HL-60/S4 treated with phorbol 12-myristate 13-acetate at 8.2 ng/mL for 4 days and 3 days (cell line): ENCODE data around the gene COL16A1.

Experiments used
- in situ Hi-C: fragments of 300-500 bp; cut with MboI; formaldehyde crosslinking; loops from 2 replicates; pipeline ENCODE4 v1.15.0; 2022; ENCODE audit warnings: low sequenced_read_pairs

Gene COL16A1

DNA sequence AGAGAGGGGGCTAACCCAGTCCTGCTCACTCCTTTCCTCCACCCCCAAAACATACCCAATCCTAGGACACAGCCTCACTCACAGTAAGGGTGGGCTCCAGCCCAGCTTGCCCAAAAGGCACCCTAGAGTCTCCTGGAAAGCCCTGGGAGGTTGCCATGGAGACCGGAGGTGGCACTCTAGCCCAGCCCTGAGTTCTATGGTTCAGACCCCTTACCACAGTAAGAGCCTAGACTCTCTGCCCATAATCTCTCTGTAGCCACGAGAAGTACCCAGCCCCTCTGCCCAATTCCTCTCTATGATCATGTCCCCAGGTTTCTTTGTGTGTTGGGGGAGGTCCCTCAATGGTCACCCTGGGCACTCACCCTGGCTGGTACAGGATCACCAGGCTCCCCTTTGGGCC is 14.4 kb downstream of the COL16A1 start:
- in situ Hi-C loops, result no loop called here

DNA sequence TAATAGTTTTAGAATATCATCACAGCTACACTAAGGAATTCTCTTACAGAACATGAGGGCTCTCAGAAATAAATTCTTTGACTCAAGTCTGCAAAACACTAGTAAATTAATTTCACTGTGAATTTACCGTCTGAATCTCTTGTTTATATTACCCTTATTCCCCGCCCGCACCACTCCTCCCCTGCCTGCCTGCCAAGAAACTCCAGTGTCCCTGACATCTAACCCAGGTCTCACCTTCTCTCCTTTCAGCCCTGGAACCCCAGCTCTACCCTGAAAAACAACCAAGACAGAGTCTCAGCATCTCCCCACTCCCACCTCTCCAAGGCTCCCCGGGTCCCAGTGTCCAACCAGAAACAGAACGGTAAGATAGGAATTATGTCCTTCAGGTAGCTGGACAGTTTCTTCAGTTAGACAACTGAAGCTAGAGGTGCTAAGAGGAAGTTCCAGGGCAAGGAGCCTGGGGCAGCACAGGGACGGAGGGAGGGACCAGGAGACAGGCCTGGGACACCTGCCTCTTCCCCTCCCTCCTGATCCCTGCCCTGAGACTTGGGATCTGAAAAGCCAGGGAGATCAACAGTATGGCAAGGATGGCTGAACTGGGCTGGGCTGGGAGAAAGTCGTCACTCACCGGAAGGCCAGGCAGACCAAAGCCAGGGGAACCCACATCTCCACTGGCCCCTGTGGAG is 15.4 kb downstream of the COL16A1 start:
- in situ Hi-C loops, result no loop called here

DNA sequence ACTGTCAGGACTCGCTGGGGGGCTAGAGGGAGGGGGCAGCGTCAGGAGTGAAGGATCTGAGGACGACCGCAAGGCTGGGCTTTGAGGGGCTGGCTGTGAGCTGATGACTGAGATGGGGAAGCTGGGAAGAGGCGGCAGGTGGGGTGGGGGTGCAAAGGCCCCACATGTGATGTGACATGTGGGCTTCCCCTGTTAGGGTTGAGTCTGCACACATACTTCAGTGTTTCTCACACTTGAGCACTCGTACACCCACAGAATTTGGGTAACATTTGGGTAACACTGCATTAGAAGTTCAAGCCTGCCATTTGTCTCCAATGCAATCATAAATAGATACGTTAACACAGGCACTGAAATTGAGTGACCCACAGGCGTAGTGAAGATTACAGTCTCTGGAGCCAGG is 16.2 kb downstream of the COL16A1 start:
- in situ Hi-C loops, result no loop called here

DNA sequence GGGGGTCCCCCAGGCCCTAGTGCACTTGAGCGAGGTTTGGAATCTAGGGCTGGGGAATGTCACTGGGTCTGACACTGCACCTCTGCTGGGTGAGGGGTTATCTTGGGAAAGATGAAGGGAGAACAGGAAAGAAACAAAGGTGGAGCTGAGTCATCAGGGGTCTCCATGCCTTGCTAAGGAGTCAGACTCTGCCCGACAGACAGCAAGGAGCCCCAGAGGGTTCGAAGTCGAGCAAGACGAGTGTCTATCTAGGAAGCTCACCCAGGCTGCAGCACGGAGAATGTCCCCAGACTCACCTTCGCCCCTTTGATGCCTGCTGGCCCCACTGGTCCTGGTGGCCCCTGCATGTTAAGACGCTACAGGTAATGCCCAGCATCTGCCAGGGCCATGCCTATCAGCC is 18.0 kb downstream of the COL16A1 start:
- in situ Hi-C loops, result no loop called here

DNA sequence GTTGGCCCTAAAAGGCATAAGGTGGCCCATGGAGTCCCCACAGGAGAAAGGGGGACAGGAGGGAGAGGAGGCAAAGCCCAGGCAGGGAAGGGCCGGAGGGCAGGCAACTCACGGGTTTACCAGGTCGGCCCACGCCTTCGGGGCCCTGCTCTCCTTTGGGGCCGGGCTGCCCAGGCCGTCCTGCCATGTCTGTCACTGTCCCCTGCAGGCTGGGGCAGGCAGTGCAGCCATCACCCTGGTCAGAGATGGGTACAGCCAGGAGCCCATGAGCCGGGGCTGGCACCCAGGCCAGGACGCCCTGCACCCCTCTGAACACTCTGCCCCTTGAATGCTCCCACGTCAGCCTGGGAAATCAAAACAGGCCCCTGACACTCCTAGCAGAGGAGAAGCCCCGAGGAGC is 19.8 kb downstream of the COL16A1 start:
- in situ Hi-C loops, result no loop called here

DNA sequence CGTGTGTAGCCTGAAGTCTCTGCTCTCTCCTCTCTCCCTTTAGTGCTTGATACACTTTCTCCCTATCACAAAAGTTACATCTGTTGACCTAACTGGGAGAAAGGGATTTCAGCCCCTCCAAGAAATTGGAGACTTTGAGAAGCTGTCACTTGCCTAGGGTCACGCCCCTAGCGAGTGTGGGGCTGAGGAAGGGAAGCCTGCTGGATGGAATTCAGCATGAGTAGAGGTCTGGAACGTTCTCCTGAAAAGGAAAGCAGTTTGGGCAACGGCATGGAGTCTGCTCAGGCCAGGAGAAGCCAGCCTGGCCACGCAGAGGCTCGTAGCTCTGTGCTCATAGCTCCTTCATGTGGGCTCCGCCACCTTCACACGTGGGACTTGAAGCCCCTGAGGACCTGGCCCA is 22.4 kb downstream of the COL16A1 start:
- in situ Hi-C loops, result no loop called here

DNA sequence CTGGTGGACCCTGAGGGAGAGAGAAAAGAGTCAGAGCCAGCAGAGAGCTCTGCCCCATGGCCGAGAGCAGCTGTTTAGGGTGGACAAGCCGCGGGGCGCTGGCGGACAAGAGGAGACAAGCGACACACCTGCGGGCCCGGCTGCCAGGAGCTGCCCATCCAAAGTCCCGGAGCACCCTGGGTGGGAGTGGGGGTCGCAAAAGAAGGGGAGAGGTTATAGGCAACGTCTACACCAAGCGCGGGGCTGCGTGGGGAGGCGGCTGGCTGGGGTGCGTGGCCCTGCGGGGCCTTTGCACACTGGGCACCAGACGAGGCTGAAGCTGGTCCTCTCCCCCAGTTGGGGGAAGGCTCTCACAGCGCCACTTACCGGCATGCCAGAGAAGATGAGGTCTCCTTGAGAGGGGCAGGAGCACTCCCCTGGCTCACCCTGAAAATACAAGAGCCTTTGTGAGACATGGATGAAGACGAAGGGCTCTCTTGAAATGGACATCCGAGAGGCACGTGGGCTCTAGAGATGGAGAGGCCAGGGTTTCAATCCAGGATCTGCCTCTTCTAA is 24.1 kb downstream of the COL16A1 start:
- in situ Hi-C loops, result no loop called here

DNA sequence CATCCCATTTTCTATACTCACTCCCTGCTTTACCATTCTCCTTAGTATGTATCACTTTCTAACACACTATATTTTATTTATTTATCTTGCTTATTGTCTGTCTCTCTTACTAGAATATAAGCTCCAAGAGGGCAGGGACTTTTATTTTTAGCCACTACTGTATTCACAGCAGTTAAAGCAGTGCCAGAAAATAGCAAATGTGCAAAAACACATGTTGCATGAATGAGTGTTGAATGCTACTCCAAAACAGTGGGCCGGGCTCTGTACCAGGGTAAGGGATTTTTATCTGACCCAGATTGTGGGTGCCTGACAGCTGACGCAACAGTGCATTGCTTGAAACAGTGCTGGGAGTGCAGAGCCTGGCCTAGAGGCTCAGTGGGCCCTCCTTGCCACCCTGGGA is 24.7 kb downstream of the COL16A1 start:
- in situ Hi-C loops, result no loop called here

DNA sequence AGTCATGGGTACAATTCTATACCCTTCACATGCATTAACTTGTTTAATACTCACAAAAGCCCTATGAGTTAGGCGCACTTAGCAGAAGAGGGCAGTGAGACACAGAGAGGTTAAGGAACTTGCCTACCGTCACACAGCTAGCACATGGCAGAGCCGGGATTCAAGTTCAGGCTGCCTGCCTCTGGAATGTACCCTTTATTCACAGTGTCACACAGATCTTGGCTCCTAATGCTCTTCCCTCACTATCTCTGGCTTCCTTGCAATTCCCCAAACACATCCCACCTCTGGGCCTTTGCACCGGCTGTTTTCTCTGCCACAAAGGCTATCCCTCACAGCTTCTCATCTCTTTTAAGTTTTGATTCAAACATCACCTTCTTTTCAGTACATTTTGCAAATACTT is 25.1 kb downstream of the COL16A1 start:
- in situ Hi-C loops, result no loop called here

DNA sequence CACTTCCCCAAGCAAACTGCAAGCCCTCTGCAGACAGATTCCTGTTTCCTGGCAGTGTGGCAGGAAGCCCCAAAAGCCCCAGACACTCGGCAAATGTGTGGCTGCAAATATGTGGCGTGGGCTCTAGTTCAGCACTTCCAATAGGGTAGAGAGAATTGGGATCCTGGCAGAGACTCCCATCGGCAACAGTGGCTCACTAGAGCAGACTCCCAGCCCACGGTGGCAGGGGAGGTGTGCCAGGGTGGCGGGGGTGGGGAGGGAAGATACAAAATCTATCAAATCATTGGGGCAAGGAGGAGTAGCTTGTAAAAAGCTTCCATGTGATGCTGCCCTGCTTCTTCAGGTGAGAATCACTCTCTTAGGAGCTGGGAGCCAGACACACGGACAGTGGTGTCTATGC is 25.9 kb downstream of the COL16A1 start:
- in situ Hi-C loops, result no loop called here

DNA sequence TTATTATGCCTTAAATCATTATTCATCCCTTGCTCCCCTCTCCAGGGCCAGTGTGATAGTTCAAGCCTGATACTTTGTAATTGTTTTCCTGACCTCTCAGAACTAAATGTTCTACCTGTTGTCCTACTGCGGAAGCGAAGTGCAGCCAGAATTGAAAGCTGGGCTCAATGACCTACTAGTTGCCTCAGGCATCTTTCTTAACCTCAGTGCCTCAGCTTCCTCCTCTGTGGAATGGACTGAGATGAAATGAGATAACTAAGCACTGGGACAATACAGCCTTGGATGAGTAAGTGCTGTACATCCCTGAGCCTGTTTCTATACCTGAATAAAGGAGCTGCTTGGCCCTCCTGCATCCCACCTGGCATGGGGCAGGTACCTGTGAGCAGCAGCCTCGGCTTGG is 26.4 kb downstream of the COL16A1 start:
- in situ Hi-C loops, result no loop called here

DNA sequence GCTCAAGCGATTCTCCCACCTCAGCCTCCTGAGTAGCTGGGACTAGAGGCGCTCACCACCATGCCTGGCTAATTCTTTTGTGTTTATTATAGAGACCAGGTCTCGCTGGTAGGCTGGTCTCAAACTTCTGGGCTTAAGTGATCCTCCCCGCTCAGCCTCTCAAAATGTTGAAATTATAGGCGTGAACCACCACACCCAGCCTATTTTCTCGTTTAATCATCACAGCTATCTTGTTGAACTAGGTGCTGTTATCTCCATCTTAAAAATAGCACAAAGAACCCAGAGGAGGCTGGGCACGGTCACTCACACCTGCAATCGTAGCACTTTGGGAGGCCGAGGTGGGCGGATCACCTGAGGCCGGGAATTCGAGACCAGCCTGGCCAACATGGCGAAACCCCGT is 28.1 kb downstream of the COL16A1 start:
- in situ Hi-C loops, result no loop called here

DNA sequence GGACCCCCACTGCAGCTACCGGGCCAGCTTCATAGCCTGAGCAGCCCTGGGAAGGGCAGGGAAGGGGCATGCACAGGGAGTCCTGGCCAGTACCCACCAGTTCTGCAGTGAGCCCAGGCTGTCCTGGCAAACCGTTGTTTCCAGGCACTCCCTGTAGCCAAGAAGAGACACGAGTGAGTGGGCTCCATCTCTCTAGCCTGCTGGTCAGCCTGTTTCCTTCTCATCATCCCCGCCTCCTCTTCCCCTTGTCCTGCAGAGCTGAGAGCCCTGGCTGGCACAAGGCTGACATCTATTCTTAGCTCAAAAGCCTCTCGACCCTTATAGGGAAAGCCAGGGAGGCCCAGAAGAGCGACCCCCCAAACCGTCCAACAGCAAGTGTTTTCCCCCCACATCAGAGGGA is 28.7 kb downstream of the COL16A1 start:
- in situ Hi-C loops, result no loop called here

DNA sequence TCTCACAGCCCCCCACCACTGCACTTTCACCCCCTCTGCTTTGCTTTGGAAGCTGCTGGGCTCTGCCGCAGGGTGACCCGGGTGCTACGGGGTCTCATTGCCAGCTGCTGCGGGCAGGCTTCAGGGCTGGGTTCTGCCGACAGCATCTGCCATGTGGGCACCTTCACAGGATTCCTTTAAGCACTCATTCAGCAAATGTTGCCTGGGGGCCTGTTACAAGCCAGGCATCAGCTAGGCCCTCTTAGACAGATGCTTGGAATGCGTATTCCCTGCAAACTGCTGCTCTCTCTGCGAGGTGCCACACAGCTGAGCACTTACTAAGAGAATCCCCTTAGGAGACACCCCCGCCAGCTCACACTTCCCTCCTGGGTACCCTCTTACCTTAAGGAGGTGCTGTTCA is 29.2 kb downstream of the COL16A1 start:
- in situ Hi-C loops, result loop anchor here (25.0 kb wide), 1 partner anchor 288 kb away; no protein-coding TSS in a partner anchor

DNA sequence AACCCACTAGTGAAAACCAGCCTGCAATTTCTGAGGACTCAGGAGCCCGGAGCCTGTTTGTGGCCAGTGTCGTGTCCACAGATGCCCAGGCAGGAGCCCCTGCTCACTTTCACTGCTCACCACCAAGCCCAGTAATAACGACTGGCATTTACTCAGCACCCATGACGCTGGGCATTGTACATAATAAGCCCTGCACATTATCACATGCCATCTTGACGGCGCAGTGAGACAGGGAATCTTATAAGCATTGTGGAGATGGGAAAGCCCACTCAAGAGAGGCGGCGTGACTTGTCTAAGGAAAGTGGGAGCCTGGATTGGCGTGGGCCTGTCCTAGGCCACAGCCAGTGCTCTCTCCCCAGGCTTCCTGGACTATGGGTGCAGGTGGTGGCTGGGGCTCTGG is 30.4 kb downstream of the COL16A1 start:
- in situ Hi-C loops, result loop anchor here (25.0 kb wide), 1 partner anchor 289 kb away; no protein-coding TSS in a partner anchor

DNA sequence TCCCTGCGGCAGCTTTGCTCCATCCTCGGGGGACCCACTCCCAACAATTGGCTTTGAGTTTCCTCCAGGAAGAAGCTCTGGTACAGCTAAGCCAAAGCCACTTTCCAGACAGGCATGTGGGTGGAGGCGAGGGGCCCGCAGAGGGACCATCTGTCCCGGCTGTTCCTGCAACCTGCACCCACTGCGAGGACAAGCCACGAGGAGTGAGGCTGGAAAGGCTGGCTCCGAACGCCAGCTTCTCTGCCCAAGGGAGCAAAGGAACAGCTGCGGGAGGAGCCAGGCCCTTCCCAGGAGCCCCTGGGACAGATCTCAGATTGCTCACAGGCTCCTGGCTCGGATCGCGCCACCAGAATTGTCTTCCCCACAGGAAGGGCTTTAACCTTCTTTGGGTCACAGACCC is 30.8 kb downstream of the COL16A1 start:
- in situ Hi-C loops, result loop anchor here (25.0 kb wide), 1 partner anchor 289 kb away; no protein-coding TSS in a partner anchor

DNA sequence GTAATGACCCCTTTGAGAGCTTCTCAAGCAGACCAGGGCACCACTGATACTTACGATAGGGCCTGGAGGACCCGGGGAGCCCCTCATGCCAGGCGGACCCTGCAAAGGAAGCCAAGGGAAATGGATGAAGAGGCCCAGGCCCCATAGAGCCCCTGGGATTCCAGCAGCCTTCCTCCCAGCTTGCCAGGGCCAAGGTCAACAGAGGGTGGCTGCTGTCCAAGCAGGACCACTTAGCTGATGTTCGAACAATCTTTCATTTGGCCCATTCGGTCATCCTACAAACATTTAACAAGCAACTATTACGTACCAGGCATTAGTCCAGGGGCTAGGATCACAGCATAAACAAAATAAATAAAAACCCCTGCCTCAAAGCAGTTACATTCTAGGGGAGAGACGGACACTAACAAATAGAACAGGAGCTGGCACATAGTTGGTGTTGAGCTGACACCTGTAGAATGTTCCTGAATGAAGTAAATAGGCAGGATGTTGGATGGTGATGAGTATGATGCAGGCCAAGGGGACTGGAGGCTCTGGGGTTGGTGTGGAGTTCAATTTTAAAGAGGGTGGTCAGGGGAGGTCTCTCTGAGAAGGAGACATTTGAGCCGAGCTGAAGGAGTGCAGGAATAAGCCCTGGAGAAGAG is 32.1 kb downstream of the COL16A1 start:
- in situ Hi-C loops, result loop anchor here (25.0 kb wide), 1 partner anchor 291 kb away; no protein-coding TSS in a partner anchor

DNA sequence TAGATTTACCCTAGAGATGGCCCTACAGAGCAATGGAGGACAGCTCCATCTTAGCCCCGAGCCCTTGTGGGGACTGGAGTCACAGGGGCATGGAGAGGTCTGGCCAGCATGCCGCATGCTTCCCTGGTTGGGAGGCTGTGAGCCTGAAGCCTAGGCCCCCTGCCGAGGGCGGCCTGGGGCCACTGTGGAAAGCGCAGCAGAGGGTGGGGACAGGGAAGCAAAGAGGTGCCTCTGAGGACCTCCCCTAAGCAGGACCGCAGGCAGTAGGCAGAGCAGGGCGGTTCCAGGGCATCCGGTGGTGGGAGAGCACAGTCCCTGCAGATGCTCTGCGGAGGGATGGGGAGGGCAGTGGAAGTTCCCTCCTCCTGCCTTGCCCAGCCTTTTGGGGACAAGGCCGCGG is 32.7 kb downstream of the COL16A1 start:
- in situ Hi-C loops, result loop anchor here (25.0 kb wide), 1 partner anchor 291 kb away; no protein-coding TSS in a partner anchor

DNA sequence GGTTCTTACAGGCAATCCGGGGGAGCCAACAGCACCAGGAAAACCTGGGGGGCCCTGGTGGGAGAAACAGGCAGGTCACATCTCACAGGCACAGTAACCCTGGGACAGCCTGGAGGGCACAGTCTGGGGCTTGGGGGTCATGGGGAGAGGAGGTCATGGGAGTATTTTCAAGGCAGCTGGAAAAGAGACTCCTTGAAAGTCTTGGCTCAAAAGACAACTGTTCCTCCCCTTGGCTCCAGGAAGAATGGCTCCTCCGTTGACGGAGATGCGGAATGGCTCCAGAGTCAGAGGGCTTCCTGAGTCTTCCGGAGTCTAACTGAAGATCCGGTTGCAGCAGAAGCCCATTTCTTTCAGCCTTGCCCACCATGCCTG is 33.2 kb downstream of the COL16A1 start:
- in situ Hi-C loops, result loop anchor here (25.0 kb wide), 1 partner anchor 292 kb away; no protein-coding TSS in a partner anchor

DNA sequence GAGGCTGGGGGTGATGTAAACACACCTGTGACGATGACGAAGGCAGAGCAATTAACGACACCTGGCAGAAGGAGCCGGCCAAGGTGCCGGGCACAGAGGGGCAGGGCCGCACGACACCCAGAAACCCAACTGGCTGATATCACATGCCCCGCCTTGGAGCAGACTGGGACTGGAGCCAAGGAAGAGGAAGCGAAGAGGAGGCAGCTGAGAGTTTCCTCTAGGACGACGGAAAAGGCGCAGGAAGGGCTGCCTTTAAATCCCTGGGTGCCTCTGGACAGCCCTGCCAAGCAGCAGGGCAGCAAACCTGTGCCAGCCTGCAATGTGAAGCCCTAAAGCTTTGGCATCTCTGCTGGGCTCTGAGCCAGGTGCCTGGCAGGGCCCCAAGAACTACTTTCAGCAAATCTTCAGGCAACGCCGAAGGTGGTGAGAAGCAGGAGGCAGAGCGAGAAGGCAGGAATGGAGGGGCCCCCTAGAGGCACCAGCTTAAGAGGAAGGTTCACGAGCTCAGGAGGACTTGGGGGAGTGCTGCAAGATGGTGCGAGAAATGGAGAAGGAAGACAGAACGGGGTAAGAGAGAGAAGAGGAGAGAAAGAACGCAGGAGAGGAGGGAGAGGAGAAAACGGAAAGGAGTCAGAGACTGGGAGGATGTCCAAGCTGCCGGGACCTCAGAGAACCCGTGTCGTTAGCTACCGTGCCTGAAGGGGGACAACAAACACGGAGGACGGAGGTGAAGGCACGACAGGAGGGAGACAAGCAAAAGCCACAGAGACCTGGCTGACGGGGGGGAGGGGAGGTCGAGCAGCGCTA is 33.8 kb downstream of the COL16A1 start:
- in situ Hi-C loops, result loop anchor here (25.0 kb wide), 1 partner anchor 292 kb away; no protein-coding TSS in a partner anchor

DNA sequence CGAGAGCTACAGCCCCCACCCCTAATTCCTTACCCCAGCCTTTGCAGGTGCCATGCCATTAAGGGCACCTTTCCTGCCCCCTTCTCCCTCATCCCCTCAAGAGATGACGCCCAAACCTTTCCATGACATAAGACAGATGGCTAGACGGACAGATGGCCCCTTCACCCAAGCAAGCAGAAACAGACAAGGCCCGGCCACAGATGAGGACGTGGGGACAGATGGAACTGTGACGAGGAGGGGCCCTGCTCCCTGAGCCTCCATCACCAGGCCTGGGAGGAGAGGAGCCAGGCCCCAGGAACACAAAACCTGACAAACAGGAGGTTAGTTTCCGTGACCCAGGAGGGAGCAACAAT is 34.4 kb downstream of the COL16A1 start:
- in situ Hi-C loops, result loop anchor here (25.0 kb wide), 1 partner anchor 293 kb away; no protein-coding TSS in a partner anchor
